SK-N-MC (cell line): ENCODE data around the gene ALX4.

Experiments used
- EZH2 ChIP-seq: fragments of 200-600 bp; sonication (generic); IDR thresholded peaks from one replicate; pipeline ENCODE4 v1.6.1; 2017; ENCODE audit warnings: antibody characterized with exemption
- FOXP2 ChIP-seq: optimal IDR thresholded peaks from 2 replicates; pipeline ENCODE3; 2011; ENCODE audit warnings: mild to moderate bottlenecking, moderate library complexity; ENCODE audit not compliant: insufficient read depth; ENCODE audit errors: extremely low read length, control extremely low read depth
- POLR2AphosphoS5 ChIP-seq: IDR thresholded peaks from 2 replicates; pipeline ENCODE4 v1.6.1; 2012; ENCODE audit warnings: mild to moderate bottlenecking, low read depth, low read length, borderline replicate concordance

- TF ChIP-seq POLR2AphosphoS5: no peak
- no peak for TF ChIP-seq EZH2
- no peak for TF ChIP-seq FOXP2
Observed at GRCh38 chr11:44224867-44225501, 85.0 kb downstream of the ALX4 start.
